Epithelial cell of proximal tubule (primary cell): ENCODE results near the gene KANK3. TPM values are rescaled to one million over a fixed set of nuclear protein-coding genes. Genes with fewer than 3 reads are reported as not detected.

Source experiments
- DNase-seq: peaks from one replicate; pipeline ENCODE4 v3.0.0-alpha.2; 2011; ENCODE audit warnings: low read depth
- H3K4me3 ChIP-seq: 2 replicates; pipeline ENCODE4 v1.5.1; 2011; ENCODE audit warnings: low read depth, mild to moderate bottlenecking, low read length
- CTCF ChIP-seq: conservative IDR thresholded peaks from 2 replicates; pipeline ENCODE4 v1.5.1; 2012; ENCODE audit warnings: low read depth, mild to moderate bottlenecking, low read length
- total RNA-seq: library from RNA; depleted of rRNA; stranded (reverse); fragments of >200 nt; gene quantifications from 2 replicates; pipeline ENCODE4 v1.2.3, GENCODE V29; 2015

Gene KANK3
- 0.29 and 2.2 TPM in 2 replicates for total RNA-seq

DNA sequence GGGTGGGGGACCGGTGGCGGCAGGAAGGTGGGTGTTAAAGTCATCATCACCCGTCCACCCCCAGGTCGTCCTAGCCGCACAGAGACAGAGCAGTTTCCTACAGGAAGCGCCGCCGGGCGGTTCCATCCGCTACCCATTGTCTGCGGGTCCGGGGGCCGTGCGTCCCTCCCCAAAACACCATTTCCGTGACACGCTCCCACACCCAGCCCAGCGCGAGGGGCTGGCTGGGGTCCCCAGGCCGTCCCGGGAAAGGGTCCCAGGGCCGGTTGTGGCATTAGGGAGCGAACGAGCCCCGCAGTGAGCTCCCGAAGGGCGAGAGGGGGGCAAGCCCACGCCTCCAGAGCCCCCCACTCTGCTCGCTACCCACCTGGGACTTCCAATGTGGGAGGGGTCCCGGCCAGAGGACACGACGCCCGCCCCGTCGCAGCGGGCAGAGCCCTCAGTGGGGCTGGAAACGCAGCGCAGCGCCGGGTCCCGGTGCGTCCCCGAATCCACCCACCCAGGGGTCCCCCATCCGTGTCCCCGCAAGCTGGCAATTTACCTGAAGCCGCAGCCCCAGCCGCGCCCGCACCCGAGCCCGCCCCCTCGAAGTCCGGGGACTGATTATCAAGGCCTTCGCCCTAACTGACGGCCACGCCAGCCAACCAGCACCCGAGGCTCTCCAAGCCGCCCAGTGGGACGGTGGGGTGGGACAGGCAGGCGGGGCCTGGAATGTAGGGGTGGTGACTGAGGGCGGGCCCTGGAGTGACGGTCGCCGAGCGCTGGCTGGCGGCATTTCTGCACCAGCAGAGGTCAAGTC is at the start of gene KANK3:
Gene KANK3 (minus strand): TSS at position 579 of the 799 bp plus-strand sequence. CDS start 5,434 bp downstream, outside the sequence.
- peak within 1 kb of the TSS; percentile 42 for H3K4me3 ChIP-seq
- DNase-seq = no peak
- no peak for TF ChIP-seq CTCF

GRCh38 chr19:8392017-8392591 is 49.0 kb upstream of the KANK3 start:
- no peak for TF ChIP-seq CTCF
- peak overlapping the region; percentile 5 for H3K4me3 ChIP-seq
- no peak for DNase-seq

DNA sequence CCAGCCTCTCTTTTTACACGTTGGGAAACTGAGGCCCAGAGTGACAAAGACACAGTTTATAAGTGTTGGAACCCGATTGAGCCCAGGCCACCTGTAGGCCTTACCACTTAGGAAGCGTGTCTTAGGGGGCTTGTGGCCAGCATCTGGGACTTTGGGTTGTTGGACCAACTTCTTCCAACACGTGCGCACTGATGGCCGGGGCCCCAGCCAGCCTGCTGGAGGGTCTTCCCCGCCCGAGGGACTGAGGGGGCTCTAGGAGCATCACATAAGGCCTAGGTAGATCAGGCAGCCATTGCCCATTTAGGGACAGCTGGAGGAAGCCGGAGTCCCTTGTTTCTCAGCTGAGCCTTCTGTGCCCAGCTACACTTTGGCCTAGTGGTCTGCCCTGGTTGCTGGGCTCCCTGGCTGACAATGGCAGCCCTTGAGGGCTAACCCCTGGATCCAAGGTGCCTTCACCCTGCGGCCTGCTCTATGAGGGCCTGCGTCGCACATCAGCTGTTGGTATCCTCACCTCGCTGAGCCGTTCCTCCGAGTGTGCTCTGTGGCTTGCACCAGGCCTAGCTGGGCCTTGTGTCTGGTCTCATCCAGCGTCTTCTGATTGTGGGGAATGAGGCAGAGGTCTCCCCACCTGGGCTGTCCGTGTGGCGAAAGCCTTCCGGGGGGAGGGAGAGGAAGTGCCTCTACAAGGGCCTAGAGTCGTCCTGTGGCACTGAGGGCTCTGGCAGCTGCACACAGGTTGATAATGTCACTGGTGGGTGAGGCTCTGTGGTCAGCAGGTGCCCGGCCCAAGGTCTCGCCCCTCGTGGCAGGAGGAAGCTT is 48.3 kb upstream of the KANK3 start:
- H3K4me3 ChIP-seq = peak overlapping the region; percentile 33
- no peak for TF ChIP-seq CTCF
- no peak for DNase-seq

GRCh38 chr19:8390617-8390981 is 47.5 kb upstream of the KANK3 start:
- H3K4me3 ChIP-seq = peak overlapping the region; percentile 65
- no peak for TF ChIP-seq CTCF
- no peak for DNase-seq

- no peak for TF ChIP-seq CTCF
Measured at GRCh38 chr19:8389891-8390616, 47.0 kb upstream of the KANK3 start, which contains the start of gene RAB11B. TSS of gene RAB11B (plus strand) at chr19:8390360. CDS start at chr19:8390417, 57 bp downstream.

GRCh38 chr19:8388612-8388958 is 45.5 kb upstream of the KANK3 start:
- TF ChIP-seq CTCF = no peak
- no peak overlapping the region for H3K4me3 ChIP-seq
- no peak for DNase-seq

More at GRCh38 chr19:8389891-8390616, 47.0 kb upstream of the KANK3 start, which contains the start of gene RAB11B:
- DNase-seq = peak; percentile 99
- H3K4me3 ChIP-seq = peak within 1 kb of the TSS; percentile 65
